ENCODE results near the gene FUT2. TPM values are rescaled to one million over a fixed set of nuclear protein-coding genes. Genes with fewer than 3 reads are reported as not detected.

FUT2 gene
- total RNA-seq, 1 donor from 2014 or later = 2.4 TPM

- Mint-ChIP-seq H3K36me3 (ENCODE audit: insufficient read depth) (peaks cover 4% of the 10 kb centered on the region), H3K27me3 (peaks cover 25% of the 10 kb centered on the region), H3K9me3 (ENCODE audit: low read depth) (peaks cover 5% of the 10 kb centered on the region), H3K4me1 (ENCODE audit: low read depth) (peaks cover 1% of the 10 kb centered on the region), H3K27ac (no peak overlapping the region), H3K4me3 (ENCODE audit: low read depth) (no peak overlapping the region)
- no peak for TF ChIP-seq CTCF (IDR thresholded peaks at IDR 0.05; ENCODE audit: unreplicated experiment)
- DNase-seq (ENCODE audit: low spot score, unreplicated experiment) = no peak
Observed at GRCh38 chr19:48746110-48746509, 50.3 kb downstream of the FUT2 start.

GRCh38 chr19:48746738-48747575 is 51.2 kb downstream of the FUT2 start, which contains the start of gene IZUMO1:
Gene IZUMO1, minus strand, starts transcription at chr19:48746909. Its CDS starts 1,050 bp downstream, at chr19:48745859.
- H3K9me3 Mint-ChIP-seq (ENCODE audit: low read depth) = peaks cover 5% of the 10 kb centered on the region
- no peak for TF ChIP-seq CTCF (IDR thresholded peaks at IDR 0.05; ENCODE audit: unreplicated experiment)
- H3K27me3 Mint-ChIP-seq = peaks cover 21% of the 10 kb centered on the region
- H3K27ac Mint-ChIP-seq = peak within 1 kb of the TSS; percentile 59
- peaks cover 4% of the 10 kb centered on the region for H3K36me3 Mint-ChIP-seq (ENCODE audit: insufficient read depth)
- H3K4me3 Mint-ChIP-seq (ENCODE audit: low read depth) = peak within 1 kb of the TSS; percentile 67
- DNase-seq (ENCODE audit: low spot score, unreplicated experiment) = peak; percentile 48
- H3K4me1 Mint-ChIP-seq (ENCODE audit: low read depth) = peaks cover 3% of the 10 kb centered on the region

- peaks cover 12% of the 10 kb centered on the region for H3K27me3 Mint-ChIP-seq
- no peak for DNase-seq (ENCODE audit: low spot score, unreplicated experiment)
- no peak for TF ChIP-seq CTCF (IDR thresholded peaks at IDR 0.05; ENCODE audit: unreplicated experiment)
- H3K4me3 Mint-ChIP-seq (ENCODE audit: low read depth) = no peak overlapping the region
- no peak overlapping the region for H3K27ac Mint-ChIP-seq
- H3K9me3 Mint-ChIP-seq (ENCODE audit: low read depth) = peaks cover 5% of the 10 kb centered on the region
- H3K4me1 Mint-ChIP-seq (ENCODE audit: low read depth) = peaks cover 14% of the 10 kb centered on the region
- H3K36me3 Mint-ChIP-seq (ENCODE audit: insufficient read depth) = peaks cover 4% of the 10 kb centered on the region
Observed at GRCh38 chr19:48749571-48750198, 53.9 kb downstream of the FUT2 start.

- Mint-ChIP-seq H3K27me3 (peaks cover 12% of the 10 kb centered on the region), H3K4me1 (ENCODE audit: low read depth) (peaks cover 14% of the 10 kb centered on the region), H3K27ac (no peak overlapping the region), H3K9me3 (ENCODE audit: low read depth) (peaks cover 5% of the 10 kb centered on the region), H3K36me3 (ENCODE audit: insufficient read depth) (peaks cover 4% of the 10 kb centered on the region), H3K4me3 (ENCODE audit: low read depth) (no peak overlapping the region)
- DNase-seq (ENCODE audit: low spot score, unreplicated experiment) = no peak
- TF ChIP-seq CTCF (IDR thresholded peaks at IDR 0.05; ENCODE audit: unreplicated experiment) = no peak
Observed at GRCh38 chr19:48750351-48750750, 54.6 kb downstream of the FUT2 start.

- no peak for DNase-seq (ENCODE audit: low spot score, unreplicated experiment)
- H3K36me3 Mint-ChIP-seq (ENCODE audit: insufficient read depth) = peaks cover 4% of the 10 kb centered on the region
- peaks cover 12% of the 10 kb centered on the region for H3K27me3 Mint-ChIP-seq
- H3K4me3 Mint-ChIP-seq (ENCODE audit: low read depth) = peak overlapping the region; percentile 60
- peak overlapping the region; percentile 45 for H3K27ac Mint-ChIP-seq
- TF ChIP-seq CTCF (IDR thresholded peaks at IDR 0.05; ENCODE audit: unreplicated experiment) = no peak
- H3K9me3 Mint-ChIP-seq (ENCODE audit: low read depth) = peaks cover 4% of the 10 kb centered on the region
- peaks cover 14% of the 10 kb centered on the region for H3K4me1 Mint-ChIP-seq (ENCODE audit: low read depth)
Observed at GRCh38 chr19:48750771-48751504, 55.2 kb downstream of the FUT2 start.
